BJ (cell line): ENCODE data around the gene PRKCA. TPM values are rescaled to one million over a fixed set of nuclear protein-coding genes. Genes with fewer than 3 reads are reported as not detected.

Experiments
- CTCF ChIA-PET: fragments of 350-600 bp; formaldehyde crosslinking; extraction: SDS; loops from one replicate; lab custom pipeline; 2021; ENCODE audit warnings: antibody characterized with exemption, inconsistent platforms; lab: Yijun Ruan, JAX
- POLR2A ChIA-PET: fragments of 300-600 bp; sonication (Branson Sonifier 250); formaldehyde crosslinking; extraction: SDS; loops from one replicate; lab custom pipeline; 2021; ENCODE audit warnings: antibody characterized with exemption; lab: Charles Lee
- DNase-seq: peaks from one replicate; pipeline ENCODE4 v3.0.0-alpha.2; 2011; ENCODE audit warnings: low read depth
- H3K27me3 ChIP-seq: 2 replicates; pipeline ENCODE4 v1.6.0; 2011; ENCODE audit warnings: low read length; ENCODE audit not compliant: control insufficient read depth, insufficient read depth
- H3K36me3 ChIP-seq: 2 replicates; pipeline ENCODE4 v1.5.1; 2011; ENCODE audit warnings: low read length; ENCODE audit not compliant: control insufficient read depth, insufficient read depth
- H3K4me3 ChIP-seq: 2 replicates; pipeline ENCODE4 v1.5.1; 2011; ENCODE audit warnings: low read depth, mild to moderate bottlenecking, control low read depth, low read length
- polyA plus RNA-seq: library from polyadenylated mRNA; depleted of rRNA; stranded (reverse); fragments of >200 nt; gene quantifications from 2 replicates; pipeline ENCODE4 v1.2.3, GENCODE V29; 2011
- TF ChIP-seq, protein P1 (sequence below): IDR thresholded peaks from 2 replicates; pipeline ENCODE4 v1.5.1; 2011; ENCODE audit warnings: low read depth, mild to moderate bottlenecking, control low read depth, inconsistent platforms, low read length, moderate library complexity; ENCODE audit not compliant: insufficient read depth

The PRKCA gene
- polyA plus RNA-seq, 1 experiment, result 38.7 TPM

DNA sequence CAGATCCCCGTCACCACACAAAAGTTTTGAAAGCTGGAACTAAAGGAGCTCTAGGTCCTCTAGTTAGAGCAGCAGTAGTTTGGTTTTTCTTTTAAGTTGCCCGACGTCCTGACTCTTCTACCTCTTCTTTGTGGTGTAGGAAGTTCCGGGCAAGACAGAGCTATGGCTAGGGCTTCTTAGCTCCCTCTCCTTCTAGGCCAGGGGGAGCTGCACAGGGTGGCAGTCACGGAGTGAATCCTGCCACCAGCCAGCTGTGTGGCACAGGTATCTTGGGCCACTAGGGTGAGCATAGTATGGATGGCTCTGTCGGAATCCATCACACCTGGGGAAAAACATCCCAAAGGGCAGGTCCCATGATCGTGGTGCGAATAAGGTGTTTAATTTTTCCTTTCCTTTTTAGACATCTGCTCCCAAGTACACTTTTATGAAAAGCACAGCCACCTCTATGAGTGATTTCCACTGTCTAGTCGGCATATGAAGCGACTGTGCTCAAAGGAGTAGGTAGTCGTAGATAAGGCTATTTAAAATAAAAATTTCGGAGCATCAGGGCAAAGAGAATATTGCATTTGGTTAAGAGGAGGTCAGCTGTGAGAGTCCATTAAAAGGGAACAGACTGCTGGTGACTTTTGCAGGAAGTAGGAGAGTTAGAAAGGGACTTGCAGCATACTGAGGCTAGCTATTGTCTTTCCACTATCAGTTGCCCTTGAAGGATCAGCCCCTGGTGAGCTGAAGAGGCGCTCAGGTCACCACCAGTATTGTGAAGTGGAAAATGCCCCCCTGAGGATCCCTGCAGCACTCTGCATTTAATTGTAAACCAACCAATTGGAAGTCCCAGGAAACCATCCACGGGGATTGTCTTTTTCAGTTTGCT is 2.1 kb downstream of the PRKCA start:
- POLR2A ChIA-PET, result no interaction called here
- TF ChIP-seq, protein P1, sequence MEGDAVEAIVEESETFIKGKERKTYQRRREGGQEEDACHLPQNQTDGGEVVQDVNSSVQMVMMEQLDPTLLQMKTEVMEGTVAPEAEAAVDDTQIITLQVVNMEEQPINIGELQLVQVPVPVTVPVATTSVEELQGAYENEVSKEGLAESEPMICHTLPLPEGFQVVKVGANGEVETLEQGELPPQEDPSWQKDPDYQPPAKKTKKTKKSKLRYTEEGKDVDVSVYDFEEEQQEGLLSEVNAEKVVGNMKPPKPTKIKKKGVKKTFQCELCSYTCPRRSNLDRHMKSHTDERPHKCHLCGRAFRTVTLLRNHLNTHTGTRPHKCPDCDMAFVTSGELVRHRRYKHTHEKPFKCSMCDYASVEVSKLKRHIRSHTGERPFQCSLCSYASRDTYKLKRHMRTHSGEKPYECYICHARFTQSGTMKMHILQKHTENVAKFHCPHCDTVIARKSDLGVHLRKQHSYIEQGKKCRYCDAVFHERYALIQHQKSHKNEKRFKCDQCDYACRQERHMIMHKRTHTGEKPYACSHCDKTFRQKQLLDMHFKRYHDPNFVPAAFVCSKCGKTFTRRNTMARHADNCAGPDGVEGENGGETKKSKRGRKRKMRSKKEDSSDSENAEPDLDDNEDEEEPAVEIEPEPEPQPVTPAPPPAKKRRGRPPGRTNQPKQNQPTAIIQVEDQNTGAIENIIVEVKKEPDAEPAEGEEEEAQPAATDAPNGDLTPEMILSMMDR, result peak; percentile 24; the same call in 1 of the 2 replicates
- H3K4me3 ChIP-seq, result peak overlapping the region; percentile 94
- CTCF ChIA-PET, result interaction anchor here (1.3 kb wide), 1 partner anchor 55 kb away, joined by 3 read pairs; no protein-coding TSS in a partner anchor
- no peaks in the 10 kb centered on the region for H3K36me3 ChIP-seq
- DNase-seq, result no peak
- H3K27me3 ChIP-seq, result no peaks in the 10 kb centered on the region

DNA sequence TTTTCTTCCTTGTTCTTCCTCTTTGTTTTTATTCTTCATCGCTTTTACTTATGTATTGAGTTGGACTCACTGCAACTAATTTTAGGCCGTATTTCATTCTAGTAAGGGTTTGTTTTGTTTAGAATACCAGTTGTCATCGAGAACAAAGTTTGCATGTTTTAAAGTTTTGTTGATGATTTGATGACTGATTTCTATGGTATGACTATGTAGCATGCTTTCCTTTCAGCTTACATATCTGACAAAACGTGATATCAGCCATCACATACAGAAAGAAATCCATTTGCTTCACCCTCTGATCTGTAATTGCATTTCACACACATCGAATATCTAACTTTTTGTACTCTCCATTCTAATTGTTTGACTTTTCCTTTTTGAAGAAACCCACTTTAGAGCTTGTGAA is 4.0 kb downstream of the PRKCA start:
- Histone ChIP-seq H3K27me3 (no peaks in the 10 kb centered on the region), H3K36me3 (0 out of 2 replicates have a peak, but pooled peaks cover 1% of the 10 kb centered on the region), H3K4me3 (no peak overlapping the region; the same call in 1 of the 2 replicates)
- ChIA-PET POLR2A (no interaction called here), CTCF (interaction anchor here (0.9 to 1.0 kb wide), 2 partner anchors 17 to 109 kb away, joined by 3 read pairs; no protein-coding TSS in a partner anchor)
- no peak for DNase-seq
- TF ChIP-seq, protein P1, result no peak

DNA sequence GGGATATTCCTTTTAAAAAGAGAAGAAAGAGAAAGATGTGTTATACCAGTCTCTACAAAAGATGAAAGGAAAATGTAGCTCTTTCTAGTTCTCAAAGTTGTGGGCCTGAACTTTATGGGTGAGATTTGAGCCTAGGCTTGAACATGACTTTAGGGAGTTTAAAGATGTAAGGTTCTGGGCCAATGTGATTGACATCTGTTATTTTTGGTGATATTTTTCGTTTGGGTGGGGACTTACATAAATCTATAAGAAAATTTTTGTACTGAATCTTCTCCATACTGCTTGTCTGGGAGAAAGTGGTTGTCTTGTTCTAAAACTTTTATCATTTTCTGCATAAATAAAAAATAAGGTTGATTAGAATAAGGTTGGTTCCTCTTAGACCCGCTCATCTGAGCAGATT is 4.8 kb downstream of the PRKCA start:
- TF ChIP-seq, protein P1, result no peak
- POLR2A ChIA-PET, result no interaction called here
- DNase-seq, result no peak
- 0 out of 2 replicates have a peak, but pooled peaks cover 1% of the 10 kb centered on the region for H3K36me3 ChIP-seq
- CTCF ChIA-PET, result interaction anchor here (0.9 kb wide), 1 partner anchor 16 kb away, joined by 3 read pairs; no protein-coding TSS in a partner anchor
- H3K27me3 ChIP-seq, result no peaks in the 10 kb centered on the region
- H3K4me3 ChIP-seq, result no peak overlapping the region

DNA sequence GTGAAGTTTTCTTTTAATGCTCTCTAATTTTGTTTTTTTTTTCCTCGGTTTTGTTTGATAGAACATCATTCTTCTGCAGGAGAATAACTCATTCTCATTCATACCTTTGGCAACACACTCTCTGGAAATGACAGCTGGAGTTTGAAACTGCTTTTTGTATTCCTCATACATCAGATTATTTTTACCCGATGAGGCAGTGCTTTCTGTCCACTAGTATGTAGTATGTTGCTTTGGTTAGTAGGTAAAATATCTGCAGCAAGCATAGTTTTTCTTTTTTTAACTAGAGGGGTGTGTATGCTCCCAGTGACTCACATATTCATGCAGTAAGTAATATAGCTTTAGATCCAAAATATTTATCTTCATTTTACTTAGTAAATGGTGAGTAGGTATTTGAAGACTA is 6.4 kb downstream of the PRKCA start:
- 0 out of 2 replicates have a peak, but pooled peaks cover 1% of the 10 kb centered on the region for H3K36me3 ChIP-seq
- H3K4me3 ChIP-seq, result no peak overlapping the region
- H3K27me3 ChIP-seq, result no peaks in the 10 kb centered on the region
- ChIA-PET POLR2A (no interaction called here), CTCF (no interaction called here)
- TF ChIP-seq, protein P1, result no peak
- DNase-seq, result no peak

DNA sequence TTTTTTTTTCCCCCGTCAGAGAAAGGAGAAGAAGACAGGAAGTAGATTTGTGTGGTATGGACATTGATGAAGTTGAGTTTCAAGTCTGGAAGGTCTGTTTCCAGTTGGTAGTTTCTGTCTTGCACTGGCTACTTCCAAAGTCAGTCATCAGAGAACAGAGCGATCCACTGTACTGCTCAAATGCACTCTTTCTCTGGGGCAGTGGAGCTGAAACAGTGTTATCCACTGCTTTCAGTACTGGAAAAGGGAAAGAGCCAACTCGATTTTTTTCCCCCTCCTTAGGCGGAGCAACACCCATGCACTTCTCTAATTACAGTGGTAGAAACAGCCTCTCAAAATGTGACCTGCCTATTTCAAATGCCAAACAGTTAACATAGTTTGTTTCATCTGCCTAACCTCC is 7.4 kb downstream of the PRKCA start:
- H3K36me3 ChIP-seq, result 0 out of 2 replicates have a peak, but pooled peaks cover 1% of the 10 kb centered on the region
- no peaks in the 10 kb centered on the region for H3K27me3 ChIP-seq
- ChIA-PET POLR2A (no interaction called here), CTCF (interaction anchor here (0.6 kb wide), 1 partner anchor 19 kb away, joined by 3 read pairs; no protein-coding TSS in a partner anchor)
- TF ChIP-seq, protein P1, result no peak
- DNase-seq, result no peak
- no peak overlapping the region for H3K4me3 ChIP-seq
